IMR-90 (cell line): Measurements from ENCODE around the gene ATRN.

Experiments
- CTCF ChIP-seq: conservative IDR thresholded peaks from 2 replicates; pipeline ENCODE4 v1.5.1; 2012; ENCODE audit warnings: mild to moderate bottlenecking, low read depth, low read length, improper control_type of control experiment
- MXI1 ChIP-seq: IDR thresholded peaks from 2 replicates; pipeline ENCODE4 v1.6.1; 2012; ENCODE audit warnings: low read depth, mild to moderate bottlenecking, low read length, moderate library complexity, borderline replicate concordance
- POLR2A ChIP-seq: IDR thresholded peaks from 2 replicates; pipeline ENCODE4 v1.6.1; 2012; ENCODE audit warnings: mild to moderate bottlenecking, low read depth, low read length
- RCOR1 ChIP-seq: IDR thresholded peaks from 2 replicates; pipeline ENCODE4 v1.6.1; 2012; ENCODE audit warnings: mild to moderate bottlenecking, low read length, improper control_type of control experiment; ENCODE audit not compliant: insufficient replicate concordance
- USF2 ChIP-seq: fragments of 150-350 bp; IDR thresholded peaks from 2 replicates; pipeline ENCODE4 v1.6.1; 2017; ENCODE audit warnings: mild to moderate bottlenecking, antibody characterized with exemption, low read length, low read depth

GRCh38 chr20:3690413-3690812 is 219.6 kb downstream of the ATRN start:
- TF ChIP-seq CTCF, result no peak
- TF ChIP-seq USF2, result no peak
- no peak for TF ChIP-seq MXI1
- no peak for TF ChIP-seq POLR2A
- TF ChIP-seq RCOR1, result no peak
